Spinal cord (tissue), 10 donors: Measurements from ENCODE around the gene C12orf76. TPM values are rescaled to one million over a fixed set of nuclear protein-coding genes. Genes with fewer than 3 reads are reported as not detected.
"Not testable (repeated sequence)": the region's sequence is repeated elsewhere in the genome, so short reads cannot be mapped to it uniquely, and the experiment has no call there.

ENCODE experiments used
- DNase-seq, 6 donors: peaks; one replicate each; pipeline versions ENCODE4 v3.0.0 to v3.0.0-alpha.2; 2013 to 2015; ENCODE audit warnings: low spot score in 6 of 6, low read depth in 4 of 6
- H3K27ac ChIP-seq: one replicate; pipeline ENCODE4 v1.5.1; 2013; ENCODE audit warnings: low read depth, low read length, control low read depth
- H3K27me3 ChIP-seq: one replicate; pipeline ENCODE4 v1.6.1; 2013; ENCODE audit warnings: low read length; ENCODE audit not compliant: control insufficient read depth, insufficient read depth
- H3K36me3 ChIP-seq: one replicate; pipeline ENCODE4 v1.6.1; 2013; ENCODE audit warnings: low read length; ENCODE audit not compliant: control insufficient read depth, insufficient read depth
- H3K4me1 ChIP-seq: one replicate; pipeline ENCODE4 v1.6.1; 2013; ENCODE audit warnings: low read length; ENCODE audit not compliant: control insufficient read depth, insufficient read depth
- H3K4me3 ChIP-seq: one replicate; pipeline ENCODE4 v1.5.1; 2013; ENCODE audit warnings: low read depth, low read length, control low read depth
- H3K9me3 ChIP-seq: one replicate; pipeline ENCODE4 v1.6.1; 2013; ENCODE audit warnings: low read length; ENCODE audit not compliant: control insufficient read depth, insufficient read depth
- WGBS: methylation state at CpG from one replicate; pipeline ENCODE4 v1.1.5; 2013; ENCODE audit warnings: missing lambda C conversion rate; ENCODE audit not compliant: insufficient coverage; 5-methylcytosine and 5-hydroxymethylcytosine counted together
- polyA plus RNA-seq, 2 donors: library from polyadenylated mRNA; unstranded; fragments of 120-200 nt; gene quantifications; one replicate each; pipeline ENCODE4 v1.2.1, GENCODE V29; 2013; ENCODE audit not compliant: insufficient read length in 2 of 2
- total RNA-seq, 2 donors: library from RNA; depleted of rRNA in 1 of 2; stranded (reverse); fragments of 120-200 nt in 1 of 2; fragments of >200 nt in 1 of 2; gene quantifications; one replicate each; pipeline versions ENCODE4 v1.2.3 to v1.2.4, GENCODE V29; 2013 to 2014
- donor health status: healthy.

C12orf76 gene
- total and polyA plus RNA-seq, 4 donors = 45.2 to 94.4 (median 86.9) TPM

GRCh38 chr12:110049034-110049433 lies 712 bp upstream of the C12orf76 start:
- 85% methylated on average over 4 of the region's 11 CpGs for WGBS
- peak overlapping the region; percentile 79 for H3K4me3 ChIP-seq
- H3K27me3 ChIP-seq = not testable (repeated sequence)

GRCh38 chr12:110047297-110047940 lies 903 bp downstream of the C12orf76 start:
- Histone ChIP-seq H3K27ac (no peak overlapping the region), H3K4me1 (peaks cover 23% of the 10 kb centered on the region)

More at GRCh38 chr12:110049034-110049433, 712 bp upstream of the C12orf76 start:
- not testable (repeated sequence) for DNase-seq, H3K36me3 ChIP-seq, H3K9me3 ChIP-seq
- Histone ChIP-seq H3K27ac (peak overlapping the region; percentile 80), H3K4me1 (peaks cover 15% of the 10 kb centered on the region)

DNA sequence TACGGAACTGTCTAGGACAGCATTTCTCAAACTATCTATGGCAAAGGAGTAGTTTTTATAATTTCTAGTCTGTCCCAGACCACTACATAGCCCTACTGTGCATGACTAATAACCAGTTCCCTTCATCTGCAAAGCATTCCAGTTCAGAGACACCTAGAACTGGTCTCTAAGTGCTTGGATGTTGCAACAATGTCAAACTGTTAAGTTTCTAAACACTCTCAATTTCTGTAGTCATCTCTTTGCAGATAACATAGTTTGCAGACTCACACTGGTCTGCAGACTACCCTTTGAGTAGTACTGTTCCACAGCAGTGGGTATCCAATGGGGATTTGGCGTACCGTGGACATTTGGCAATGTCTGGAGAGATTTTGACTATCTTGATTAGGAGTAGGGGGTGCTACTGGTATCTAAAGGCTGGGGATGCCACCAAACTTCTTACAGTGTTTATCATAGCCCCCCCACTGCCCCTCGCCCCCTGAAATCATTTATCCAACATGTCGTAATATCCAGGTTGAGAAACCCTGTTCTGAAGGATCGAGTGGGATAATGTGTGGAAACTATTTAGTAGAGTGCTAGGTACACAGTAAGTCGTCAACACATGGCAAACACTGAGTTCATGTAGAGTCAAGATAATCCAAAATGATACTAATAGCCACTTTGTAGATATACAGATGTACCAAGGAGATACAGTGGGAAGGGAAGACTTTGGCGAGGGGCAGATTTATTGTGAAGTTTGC lies 1.7 kb downstream of the C12orf76 start:
- no peaks in the 10 kb centered on the region for H3K9me3 ChIP-seq
- H3K27me3 ChIP-seq = no peaks in the 10 kb centered on the region
- H3K4me3 ChIP-seq = no peak overlapping the region
- DNase-seq = no peak
- WGBS = 92% methylated on average over 2 of the region's 8 CpGs
- no peak overlapping the region for H3K27ac ChIP-seq
- H3K4me1 ChIP-seq = peaks cover 23% of the 10 kb centered on the region
- H3K36me3 ChIP-seq = peaks cover 15% of the 10 kb centered on the region

More at GRCh38 chr12:110047297-110047940, 903 bp downstream of the C12orf76 start:
- H3K4me3 ChIP-seq = peak overlapping the region; percentile 79
- H3K27me3 ChIP-seq = no peaks in the 10 kb centered on the region
- no peaks in the 10 kb centered on the region for H3K9me3 ChIP-seq
- no peak for DNase-seq
- WGBS = 64% methylated on average over 12 of the region's 14 CpGs
- peaks cover 10% of the 10 kb centered on the region for H3K36me3 ChIP-seq

- 98% methylated on average over 3 of the region's 3 CpGs for WGBS
Observed at GRCh38 chr12:110042264-110042663, 6.1 kb downstream of the C12orf76 start.

DNA sequence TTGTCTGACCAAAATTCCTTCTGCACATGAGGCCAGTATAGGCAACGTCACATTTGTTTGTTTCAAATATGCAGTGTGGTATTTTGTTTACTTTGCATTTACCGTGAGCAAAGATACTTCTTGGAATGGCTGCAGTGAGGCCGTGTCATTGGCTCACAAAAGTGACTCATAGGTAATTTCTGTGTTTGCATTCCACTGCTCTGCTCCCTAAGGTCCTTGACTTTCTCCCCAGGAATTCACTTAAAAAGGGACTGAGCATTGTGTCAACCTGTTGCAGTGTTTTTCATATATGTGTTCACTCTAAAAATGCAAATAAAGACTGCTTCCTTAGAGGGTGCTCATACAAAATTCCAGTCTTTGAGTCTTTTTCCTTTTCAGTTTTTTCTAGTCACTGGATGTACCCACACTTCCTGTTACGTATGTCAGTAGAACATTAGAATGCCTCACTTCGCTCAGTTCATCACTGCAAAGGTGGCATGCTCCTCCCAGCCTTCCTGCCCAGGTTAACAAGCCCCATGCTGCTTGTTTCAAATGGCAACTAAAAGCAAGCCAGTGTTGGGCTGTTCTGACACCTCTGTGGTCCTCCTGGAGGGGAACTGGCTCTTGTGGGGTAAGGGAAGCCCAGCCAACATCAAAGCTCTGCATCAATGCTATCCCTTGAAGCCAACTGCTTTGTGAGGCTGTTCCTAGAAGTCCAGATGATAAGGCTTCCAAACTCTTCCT lies 9.1 kb downstream of the C12orf76 start:
- no peak for DNase-seq
- H3K27me3 ChIP-seq = no peaks in the 10 kb centered on the region
- no peak overlapping the region for H3K27ac ChIP-seq
- H3K4me1 ChIP-seq = peaks cover 14% of the 10 kb centered on the region
- no peak overlapping the region for H3K4me3 ChIP-seq
- no peaks in the 10 kb centered on the region for H3K9me3 ChIP-seq
- H3K36me3 ChIP-seq = peaks cover 45% of the 10 kb centered on the region
- no CpG with 5 or more reads among the region's 5 CpGs for WGBS

More at GRCh38 chr12:110042264-110042663, 6.1 kb downstream of the C12orf76 start:
- no peak for DNase-seq
- H3K4me1 ChIP-seq = peaks cover 17% of the 10 kb centered on the region
- no peak overlapping the region for H3K4me3 ChIP-seq
- H3K27me3 ChIP-seq = no peaks in the 10 kb centered on the region
- H3K36me3 ChIP-seq = peaks cover 27% of the 10 kb centered on the region
- no peak overlapping the region for H3K27ac ChIP-seq
- no peaks in the 10 kb centered on the region for H3K9me3 ChIP-seq

DNA sequence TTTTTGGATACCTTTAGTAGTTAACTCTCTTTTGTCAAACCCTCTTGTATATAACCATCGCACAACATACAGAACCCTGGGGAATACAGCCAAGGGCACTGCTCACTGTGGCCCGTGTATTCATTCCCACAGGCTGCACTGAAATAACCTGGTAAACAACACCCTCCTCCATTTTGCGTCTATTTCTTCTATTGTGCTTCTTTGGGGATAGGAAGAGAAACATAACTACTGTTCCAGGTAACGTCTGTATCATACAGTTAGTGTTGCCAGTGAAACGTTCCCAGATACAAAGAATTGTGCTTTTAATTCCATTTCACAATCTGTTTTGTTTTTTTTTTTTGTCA lies 9.6 kb downstream of the C12orf76 start:
- H3K4me3 ChIP-seq = no peak overlapping the region
- no peak overlapping the region for H3K27ac ChIP-seq
- H3K27me3 ChIP-seq = no peaks in the 10 kb centered on the region
- H3K4me1 ChIP-seq = peaks cover 14% of the 10 kb centered on the region
- WGBS = 71% methylated on average over 1 of the region's 5 CpGs
- DNase-seq = no peak
- no peaks in the 10 kb centered on the region for H3K9me3 ChIP-seq
- peaks cover 44% of the 10 kb centered on the region for H3K36me3 ChIP-seq

DNA sequence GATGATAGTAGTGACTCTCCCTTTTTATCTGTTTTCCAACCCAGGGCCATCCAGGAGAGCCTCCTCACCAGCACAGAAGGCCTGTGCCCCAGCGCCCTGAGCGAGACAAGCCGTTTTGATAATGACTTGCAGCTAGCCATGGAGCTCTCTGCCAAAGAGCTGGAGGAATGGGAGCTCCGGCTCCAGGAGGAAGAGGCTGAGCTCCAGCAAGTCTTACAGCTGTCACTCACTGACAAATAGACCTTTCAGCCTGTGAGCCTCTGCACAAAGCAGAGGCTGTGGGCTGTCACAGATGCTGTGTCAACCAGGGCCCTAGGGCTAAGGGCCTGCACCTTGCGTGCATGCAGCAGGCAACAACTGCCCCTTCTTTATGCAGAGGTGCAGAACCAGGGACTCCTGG lies 11.0 kb downstream of the C12orf76 start:
- Histone ChIP-seq H3K4me3 (no peak overlapping the region), H3K27ac (no peak overlapping the region), H3K27me3 (no peaks in the 10 kb centered on the region), H3K9me3 (no peaks in the 10 kb centered on the region), H3K4me1 (peaks cover 6% of the 10 kb centered on the region), H3K36me3 (peaks cover 35% of the 10 kb centered on the region)
- 76% methylated on average over 5 of the region's 5 CpGs for WGBS
- peak in 1 of 6 donors; percentile 38 for DNase-seq

DNA sequence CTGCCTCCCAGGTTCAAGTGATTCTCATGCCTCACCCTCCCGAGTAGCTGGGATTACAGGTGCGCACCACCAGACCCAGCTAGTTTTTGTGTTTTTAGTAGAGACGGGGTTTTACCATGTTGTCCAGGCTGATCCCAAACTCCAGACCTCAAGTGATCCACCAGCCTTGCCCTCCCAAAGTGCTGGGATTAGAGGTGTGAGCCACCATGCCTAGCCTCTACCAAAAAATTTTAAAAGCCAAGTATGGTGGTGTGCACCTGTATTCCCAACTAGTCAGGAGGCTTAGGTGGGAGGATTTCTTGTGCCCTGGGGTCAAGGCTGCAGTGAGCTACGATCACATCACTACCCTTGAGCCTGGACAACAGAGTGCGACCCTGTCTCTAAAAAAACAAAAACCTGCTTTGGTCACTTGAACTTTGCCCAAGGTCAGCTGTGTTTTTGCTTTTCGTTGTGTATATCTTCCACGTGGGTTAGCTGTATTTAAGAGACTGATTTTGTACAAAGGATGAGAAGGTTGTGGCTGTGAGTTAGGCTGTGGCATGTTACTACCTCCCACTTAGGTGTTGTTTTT lies 12.7 kb downstream of the C12orf76 start:
- H3K27me3 ChIP-seq = no peaks in the 10 kb centered on the region
- no peak overlapping the region for H3K4me3 ChIP-seq
- H3K27ac ChIP-seq = no peak overlapping the region
- no peak for DNase-seq
- peaks cover 6% of the 10 kb centered on the region for H3K4me1 ChIP-seq
- peaks cover 35% of the 10 kb centered on the region for H3K36me3 ChIP-seq
- 95% methylated on average over 6 of the region's 7 CpGs for WGBS
- no peaks in the 10 kb centered on the region for H3K9me3 ChIP-seq

GRCh38 chr12:110033888-110034287 lies 14.4 kb downstream of the C12orf76 start:
- H3K4me3 ChIP-seq = no peak overlapping the region
- H3K36me3 ChIP-seq = peaks cover 38% of the 10 kb centered on the region
- DNase-seq = no peak
- H3K27ac ChIP-seq = no peak overlapping the region
- WGBS = 88% methylated on average over 1 of the region's 3 CpGs
- no peaks in the 10 kb centered on the region for H3K9me3 ChIP-seq
- peaks cover 6% of the 10 kb centered on the region for H3K4me1 ChIP-seq
- no peaks in the 10 kb centered on the region for H3K27me3 ChIP-seq
